ENCODE results near the gene PIGR. TPM values are rescaled to one million over a fixed set of nuclear protein-coding genes. Genes with fewer than 3 reads are reported as not detected.

Gene PIGR
- polyA plus RNA-seq, 1 donor from 2014 or later, result not detected

DNA sequence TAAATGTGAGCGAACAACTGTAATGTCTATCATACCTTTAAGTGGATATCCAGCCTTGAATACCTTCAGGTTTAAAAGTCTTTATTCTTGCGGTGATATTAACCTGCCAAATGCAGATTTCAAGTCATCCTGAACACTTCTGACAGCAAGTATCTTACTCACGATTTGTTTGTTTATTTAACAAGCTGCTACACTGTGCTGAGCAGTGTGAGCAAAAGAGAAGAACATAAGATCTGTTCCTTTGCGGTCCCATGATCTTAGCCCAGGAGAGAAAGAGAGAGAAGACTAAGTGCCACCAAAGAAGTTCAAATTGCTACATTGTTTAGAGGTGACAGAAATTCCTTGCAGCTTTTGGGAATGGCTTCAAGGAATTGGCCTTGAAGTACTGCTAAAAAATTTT lies 58.6 kb downstream of the PIGR start:
- Histone ChIP-seq H3K36me3 (ENCODE audit: insufficient read depth, low read length) (no peaks in the 10 kb centered on the region), H2AFZ (ENCODE audit: low read depth, low read length) (no peak overlapping the region), H3K27me3 (ENCODE audit: insufficient read depth, low read depth, low read length) (no peaks in the 10 kb centered on the region), H3K79me2 (replicated peaks; ENCODE audit: insufficient read depth, low read length) (no peaks in the 10 kb centered on the region), H3K9me2 (ENCODE audit: insufficient read depth, low read length) (no peaks in the 10 kb centered on the region), H3K27ac (ENCODE audit: low read length) (no peak overlapping the region), H3K4me2 (ENCODE audit: low read length) (no peak overlapping the region), H3K9me3 (ENCODE audit: low read length) (no peaks in the 10 kb centered on the region), H3K9ac (ENCODE audit: low read length) (no peak overlapping the region), H3K4me3 (ENCODE audit: low read length) (no peak overlapping the region), H4K20me1 (ENCODE audit: insufficient read depth) (no peaks in the 10 kb centered on the region), H3F3A (ENCODE audit: insufficient read depth, low read length, poor library complexity, severe bottlenecking) (no peaks in the 10 kb centered on the region)
- TF ChIP-seq SMC3 (conservative IDR thresholded peaks at IDR 0.05; ENCODE audit: poor library complexity) (no peak), MXI1 (conservative IDR thresholded peaks at IDR 0.05; ENCODE audit: poor library complexity, severe bottlenecking) (no peak), POLR2AphosphoS5 (IDR thresholded peaks at IDR 0.05) (no peak)

GRCh38 chr1:206886831-206887230 lies 59.4 kb downstream of the PIGR start:
- Histone ChIP-seq H3K4me2 (ENCODE audit: low read length) (no peak overlapping the region), H3K4me3 (ENCODE audit: low read length) (no peak overlapping the region), H3K79me2 (replicated peaks; ENCODE audit: insufficient read depth, low read length) (no peaks in the 10 kb centered on the region), H3K9me3 (ENCODE audit: low read length) (no peaks in the 10 kb centered on the region), H3K36me3 (ENCODE audit: insufficient read depth, low read length) (no peaks in the 10 kb centered on the region), H2AFZ (ENCODE audit: low read depth, low read length) (no peak overlapping the region), H3K9me2 (ENCODE audit: insufficient read depth, low read length) (no peaks in the 10 kb centered on the region), H4K20me1 (ENCODE audit: insufficient read depth) (no peaks in the 10 kb centered on the region), H3K9ac (ENCODE audit: low read length) (no peak overlapping the region), H3F3A (ENCODE audit: insufficient read depth, low read length, poor library complexity, severe bottlenecking) (no peaks in the 10 kb centered on the region), H3K27me3 (ENCODE audit: insufficient read depth, low read depth, low read length) (no peaks in the 10 kb centered on the region), H3K27ac (ENCODE audit: low read length) (no peak overlapping the region)
- TF ChIP-seq RAD21 (conservative IDR thresholded peaks at IDR 0.05), result no peak
- no peak for TF ChIP-seq CTCF (IDR thresholded peaks at IDR 0.05; ENCODE audit: poor library complexity, severe bottlenecking)
- no peak for TF ChIP-seq EZH2 (IDR thresholded peaks at IDR 0.05; ENCODE audit: borderline replicate concordance, insufficient read depth, low read length, poor library complexity, severe bottlenecking)
- no peak for TF ChIP-seq POLR2AphosphoS5 (IDR thresholded peaks at IDR 0.05)
- no peak for TF ChIP-seq SMC3 (conservative IDR thresholded peaks at IDR 0.05; ENCODE audit: poor library complexity)
- TF ChIP-seq TAF1 (IDR thresholded peaks at IDR 0.05; ENCODE audit: low read depth), result no peak
- TF ChIP-seq MXI1 (conservative IDR thresholded peaks at IDR 0.05; ENCODE audit: poor library complexity, severe bottlenecking), result no peak
- TF ChIP-seq, protein P1, sequence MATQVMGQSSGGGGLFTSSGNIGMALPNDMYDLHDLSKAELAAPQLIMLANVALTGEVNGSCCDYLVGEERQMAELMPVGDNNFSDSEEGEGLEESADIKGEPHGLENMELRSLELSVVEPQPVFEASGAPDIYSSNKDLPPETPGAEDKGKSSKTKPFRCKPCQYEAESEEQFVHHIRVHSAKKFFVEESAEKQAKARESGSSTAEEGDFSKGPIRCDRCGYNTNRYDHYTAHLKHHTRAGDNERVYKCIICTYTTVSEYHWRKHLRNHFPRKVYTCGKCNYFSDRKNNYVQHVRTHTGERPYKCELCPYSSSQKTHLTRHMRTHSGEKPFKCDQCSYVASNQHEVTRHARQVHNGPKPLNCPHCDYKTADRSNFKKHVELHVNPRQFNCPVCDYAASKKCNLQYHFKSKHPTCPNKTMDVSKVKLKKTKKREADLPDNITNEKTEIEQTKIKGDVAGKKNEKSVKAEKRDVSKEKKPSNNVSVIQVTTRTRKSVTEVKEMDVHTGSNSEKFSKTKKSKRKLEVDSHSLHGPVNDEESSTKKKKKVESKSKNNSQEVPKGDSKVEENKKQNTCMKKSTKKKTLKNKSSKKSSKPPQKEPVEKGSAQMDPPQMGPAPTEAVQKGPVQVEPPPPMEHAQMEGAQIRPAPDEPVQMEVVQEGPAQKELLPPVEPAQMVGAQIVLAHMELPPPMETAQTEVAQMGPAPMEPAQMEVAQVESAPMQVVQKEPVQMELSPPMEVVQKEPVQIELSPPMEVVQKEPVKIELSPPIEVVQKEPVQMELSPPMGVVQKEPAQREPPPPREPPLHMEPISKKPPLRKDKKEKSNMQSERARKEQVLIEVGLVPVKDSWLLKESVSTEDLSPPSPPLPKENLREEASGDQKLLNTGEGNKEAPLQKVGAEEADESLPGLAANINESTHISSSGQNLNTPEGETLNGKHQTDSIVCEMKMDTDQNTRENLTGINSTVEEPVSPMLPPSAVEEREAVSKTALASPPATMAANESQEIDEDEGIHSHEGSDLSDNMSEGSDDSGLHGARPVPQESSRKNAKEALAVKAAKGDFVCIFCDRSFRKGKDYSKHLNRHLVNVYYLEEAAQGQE (IDR thresholded peaks at IDR 0.05; ENCODE audit: borderline replicate concordance), result no peak
- TF ChIP-seq EP300 (conservative IDR thresholded peaks at IDR 0.05; ENCODE audit: poor library complexity, severe bottlenecking), result no peak

Measured in neural cell (in vitro differentiated cells).